ENCODE measurements around the gene BCL2L14. TPM values are rescaled to one million over a fixed set of nuclear protein-coding genes. Genes with fewer than 3 reads are reported as not detected.
A peak's percentile ranks its signal among the peaks of the same experiment; 100 is the strongest.

BCL2L14 gene
- total RNA-seq, 6 experiments from 2014 or later, result not detected

DNA sequence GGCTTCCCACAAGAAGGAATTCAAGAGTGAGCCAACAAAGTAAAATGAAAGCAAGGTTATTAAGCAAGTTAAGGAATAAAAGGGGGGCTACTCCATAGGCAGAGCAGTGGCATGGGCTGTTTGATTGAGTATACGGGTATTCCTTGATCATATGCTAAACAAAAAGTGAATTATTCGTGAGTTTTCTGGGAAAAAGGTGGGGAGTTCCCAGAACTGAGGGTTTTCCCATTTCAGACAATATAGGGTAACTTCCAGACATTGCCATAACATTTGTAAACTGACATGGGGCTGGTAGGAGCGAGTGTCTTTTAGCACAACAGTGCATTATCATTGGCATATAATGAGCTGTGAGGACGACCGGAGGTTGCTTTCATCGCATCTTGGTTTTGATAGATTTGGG lies 2.0 kb upstream of the BCL2L14 start:
- TF ChIP-seq, protein P1, sequence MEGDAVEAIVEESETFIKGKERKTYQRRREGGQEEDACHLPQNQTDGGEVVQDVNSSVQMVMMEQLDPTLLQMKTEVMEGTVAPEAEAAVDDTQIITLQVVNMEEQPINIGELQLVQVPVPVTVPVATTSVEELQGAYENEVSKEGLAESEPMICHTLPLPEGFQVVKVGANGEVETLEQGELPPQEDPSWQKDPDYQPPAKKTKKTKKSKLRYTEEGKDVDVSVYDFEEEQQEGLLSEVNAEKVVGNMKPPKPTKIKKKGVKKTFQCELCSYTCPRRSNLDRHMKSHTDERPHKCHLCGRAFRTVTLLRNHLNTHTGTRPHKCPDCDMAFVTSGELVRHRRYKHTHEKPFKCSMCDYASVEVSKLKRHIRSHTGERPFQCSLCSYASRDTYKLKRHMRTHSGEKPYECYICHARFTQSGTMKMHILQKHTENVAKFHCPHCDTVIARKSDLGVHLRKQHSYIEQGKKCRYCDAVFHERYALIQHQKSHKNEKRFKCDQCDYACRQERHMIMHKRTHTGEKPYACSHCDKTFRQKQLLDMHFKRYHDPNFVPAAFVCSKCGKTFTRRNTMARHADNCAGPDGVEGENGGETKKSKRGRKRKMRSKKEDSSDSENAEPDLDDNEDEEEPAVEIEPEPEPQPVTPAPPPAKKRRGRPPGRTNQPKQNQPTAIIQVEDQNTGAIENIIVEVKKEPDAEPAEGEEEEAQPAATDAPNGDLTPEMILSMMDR (IDR thresholded peaks at IDR 0.05), result no peak
- Mint-ChIP-seq H3K4me1 (ENCODE audit: low read depth) (peaks cover 7% of the 10 kb centered on the region), H3K4me3 (no peak overlapping the region), H3K27me3 (ENCODE audit: insufficient read depth) (peaks cover 41% of the 10 kb centered on the region), H3K27ac (no peak overlapping the region), H3K9me3 (no peaks in the 10 kb centered on the region), H3K36me3 (ENCODE audit: low read depth) (no peaks in the 10 kb centered on the region)
- no peak for DNase-seq

DNA sequence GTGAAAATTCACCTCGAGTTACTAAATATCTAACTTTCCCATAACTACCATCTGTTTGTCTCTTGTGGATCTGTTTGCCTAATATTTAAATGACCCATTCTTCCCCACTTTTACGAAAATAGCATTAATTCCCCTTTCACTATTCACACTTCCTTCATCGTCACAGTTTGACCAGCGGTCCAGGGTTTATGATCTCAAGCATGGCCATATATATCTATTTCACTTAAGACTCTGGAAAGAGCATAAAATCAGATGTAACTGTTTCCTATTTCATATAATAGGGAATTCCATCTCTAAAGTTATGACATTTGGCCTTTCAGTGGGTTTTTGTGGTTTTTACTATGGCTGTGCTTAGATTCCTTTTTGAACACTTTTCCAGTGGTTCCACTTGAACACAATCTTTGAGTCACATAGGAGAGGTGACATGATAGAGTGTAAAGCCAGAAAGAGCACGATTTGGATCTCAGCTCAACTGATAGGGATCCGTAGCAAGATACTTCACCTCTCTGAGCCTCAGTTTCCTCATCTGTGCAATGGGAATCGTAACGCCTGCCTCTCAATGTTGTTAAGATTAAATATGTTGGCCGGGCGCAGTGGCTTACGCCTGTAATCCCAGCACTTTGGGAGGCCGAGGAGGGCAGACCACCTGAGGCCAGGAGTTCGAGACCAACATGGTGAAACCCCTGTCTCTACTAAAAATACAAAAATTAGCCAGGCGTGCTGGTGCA lies 754 bp upstream of the BCL2L14 start:
- no peaks in the 10 kb centered on the region for H3K9me3 Mint-ChIP-seq

DNA sequence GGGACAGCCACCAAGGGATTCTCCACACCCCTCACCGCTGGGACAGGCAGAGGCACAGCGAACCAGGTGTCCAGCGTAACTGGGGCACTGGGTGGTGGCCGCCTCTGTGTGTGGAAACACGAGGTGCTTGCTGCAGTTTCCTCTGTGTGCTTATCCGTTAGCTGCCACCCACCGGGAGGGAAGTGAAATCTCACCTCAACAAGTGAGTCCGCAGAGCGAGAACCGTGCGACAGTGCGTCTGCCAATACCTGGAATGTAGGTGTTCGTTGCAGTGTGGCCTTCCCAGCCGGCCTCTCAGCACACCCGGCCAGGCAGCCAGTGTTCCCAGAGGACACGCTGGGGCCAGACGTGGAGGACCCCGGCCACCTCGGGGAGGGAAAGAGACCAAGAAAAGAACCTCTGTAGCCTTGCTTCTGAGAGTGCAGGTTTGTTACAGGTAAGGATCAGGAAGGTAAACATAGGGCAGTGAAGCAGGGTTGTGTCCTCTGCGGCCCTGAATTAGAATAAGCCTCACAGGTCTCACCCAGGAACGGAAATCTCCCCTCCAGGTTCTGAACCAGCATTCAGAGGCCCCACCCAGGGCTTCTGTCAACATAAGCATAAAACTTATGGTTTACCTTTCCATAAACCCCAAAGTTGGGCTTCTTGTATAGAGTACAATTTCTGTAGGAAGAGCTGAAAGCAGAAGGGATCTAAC lies 1.5 kb downstream of the BCL2L14 start:
- Mint-ChIP-seq H3K4me3 (no peak overlapping the region), H3K4me1 (ENCODE audit: low read depth) (peaks cover 7% of the 10 kb centered on the region), H3K9me3 (no peaks in the 10 kb centered on the region), H3K36me3 (ENCODE audit: low read depth) (no peaks in the 10 kb centered on the region), H3K27ac (no peak overlapping the region), H3K27me3 (ENCODE audit: insufficient read depth) (peaks cover 42% of the 10 kb centered on the region)
- TF ChIP-seq, protein P1 (IDR thresholded peaks at IDR 0.05), result no peak
- DNase-seq, result no peak

More for the DNA sequence above, 754 bp upstream of the BCL2L14 start:
- H3K36me3 Mint-ChIP-seq (ENCODE audit: low read depth), result no peaks in the 10 kb centered on the region
- no peak overlapping the region for H3K27ac Mint-ChIP-seq
- TF ChIP-seq, protein P1 (IDR thresholded peaks at IDR 0.05), result no peak
- no peak overlapping the region for H3K4me3 Mint-ChIP-seq
- peaks cover 41% of the 10 kb centered on the region for H3K27me3 Mint-ChIP-seq (ENCODE audit: insufficient read depth)
- H3K4me1 Mint-ChIP-seq (ENCODE audit: low read depth), result peaks cover 7% of the 10 kb centered on the region
- DNase-seq, result no peak

DNA sequence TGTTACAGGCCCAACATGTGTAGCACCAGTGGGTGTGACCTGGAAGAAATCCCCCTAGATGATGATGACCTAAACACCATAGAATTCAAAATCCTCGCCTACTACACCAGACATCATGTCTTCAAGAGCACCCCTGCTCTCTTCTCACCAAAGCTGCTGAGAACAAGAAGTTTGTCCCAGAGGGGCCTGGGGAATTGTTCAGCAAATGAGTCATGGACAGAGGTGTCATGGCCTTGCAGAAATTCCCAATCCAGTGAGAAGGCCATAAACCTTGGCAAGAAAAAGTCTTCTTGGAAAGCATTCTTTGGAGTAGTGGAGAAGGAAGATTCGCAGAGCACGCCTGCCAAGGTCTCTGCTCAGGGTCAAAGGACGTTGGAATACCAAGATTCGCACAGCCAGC lies 8.6 kb downstream of the BCL2L14 start:
- TF ChIP-seq, protein P1 (IDR thresholded peaks at IDR 0.05), result no peak
- peaks cover 19% of the 10 kb centered on the region for H3K4me1 Mint-ChIP-seq (ENCODE audit: low read depth)
- H3K36me3 Mint-ChIP-seq (ENCODE audit: low read depth), result no peaks in the 10 kb centered on the region
- no peak overlapping the region for H3K4me3 Mint-ChIP-seq
- H3K27me3 Mint-ChIP-seq (ENCODE audit: insufficient read depth), result peaks cover 14% of the 10 kb centered on the region
- DNase-seq, result no peak
- no peak overlapping the region for H3K27ac Mint-ChIP-seq
- no peaks in the 10 kb centered on the region for H3K9me3 Mint-ChIP-seq

DNA sequence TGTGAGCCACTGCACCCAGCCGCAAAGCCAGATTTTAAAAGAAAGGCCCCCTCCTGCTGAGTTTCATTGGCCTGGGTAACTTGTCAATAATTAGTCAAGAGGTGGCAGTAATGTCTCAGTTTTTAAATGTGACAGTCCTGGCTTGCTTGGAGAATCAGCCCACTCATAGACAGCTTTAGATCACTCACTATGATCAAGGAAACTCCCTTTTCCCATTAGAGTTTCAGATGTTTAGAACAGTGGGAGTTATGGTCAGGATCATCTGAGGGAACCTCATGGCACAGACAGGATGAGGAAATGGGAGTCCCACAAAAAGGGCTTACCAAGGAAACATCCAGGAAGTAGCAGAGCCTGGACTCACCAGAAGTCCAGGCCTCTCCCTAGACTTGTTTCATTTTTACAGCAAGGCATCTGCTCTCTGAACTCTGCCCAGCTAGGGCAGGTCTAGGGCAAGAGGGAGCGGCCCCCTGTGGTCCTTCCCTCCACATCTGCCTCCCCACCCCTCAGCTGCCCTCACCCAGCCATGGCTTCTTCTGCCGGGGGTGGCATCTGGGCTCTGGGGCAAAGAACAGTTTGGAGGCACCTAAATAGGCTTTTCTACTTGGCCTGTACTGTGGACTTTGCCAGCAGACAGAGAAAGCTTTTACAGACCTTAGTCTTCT lies 11.2 kb downstream of the BCL2L14 start:
- H3K27ac Mint-ChIP-seq, result peak overlapping the region; percentile 73
- peaks cover 10% of the 10 kb centered on the region for H3K27me3 Mint-ChIP-seq (ENCODE audit: insufficient read depth)
- peak; percentile 51 for DNase-seq
- TF ChIP-seq, protein P1 (IDR thresholded peaks at IDR 0.05), result peak; percentile 67
- no peaks in the 10 kb centered on the region for H3K36me3 Mint-ChIP-seq (ENCODE audit: low read depth)
- H3K4me3 Mint-ChIP-seq, result no peak overlapping the region
- peaks cover 19% of the 10 kb centered on the region for H3K4me1 Mint-ChIP-seq (ENCODE audit: low read depth)
- H3K9me3 Mint-ChIP-seq, result no peaks in the 10 kb centered on the region
